Erythroblast (primary cell): ENCODE results near the gene VSTM2B.

Experiments used
- DNase-seq, 2 experiments: peaks; one replicate each; lab custom pipeline; 2025; lab: John Stamatoyannopoulos, UW
- GATA1 ChIP-seq: IDR thresholded peaks from 2 replicates; pipeline ENCODE4 v1.6.1; 2011; ENCODE audit warnings: low read depth, mild to moderate bottlenecking, control low read depth, low read length, moderate library complexity
- POLR2A ChIP-seq: IDR thresholded peaks from 2 replicates; pipeline ENCODE4 v1.6.1; 2011; ENCODE audit warnings: mild to moderate bottlenecking, low read length

Gene VSTM2B

GRCh38 chr19:29614046-29614445 lies 88.3 kb downstream of the VSTM2B start:
- DNase-seq: no peak
- TF ChIP-seq GATA1 (no peak), POLR2A (no peak)
